Spleen (tissue), 7 donors: Measurements from ENCODE around the gene PRR5L.
A peak's percentile ranks its signal among the peaks of the same experiment; 100 is the strongest.

Experiments used
- CTCF ChIP-seq, 11 experiments: fragments of 200-600 bp in 7 of 11; fragments of 450-650 bp in 4 of 11; sonication (generic) in 4 of 11; IDR thresholded peaks in 8 of 11; conservative IDR thresholded peaks in 3 of 11; 1 replicate in 7 of 11; 2 replicates in 4 of 11; pipeline versions ENCODE4 v1.4.0 to v1.8.0; 2016 to 2021; ENCODE audit warnings: antibody characterized with exemption in 11 of 11, inconsistent platforms in 4 of 11, mild to moderate bottlenecking in 1 of 11
- POLR2A ChIP-seq, 3 donors: fragments of 450-650 bp; IDR thresholded peaks; one replicate each; pipeline ENCODE4 v1.5.1; 2017; ENCODE audit warnings: antibody characterized with exemption in 3 of 3, mild to moderate bottlenecking in 1 of 3
- POLR2AphosphoS5 ChIP-seq, 3 donors: sonication (generic); formaldehyde crosslinking; IDR thresholded peaks; one replicate each; pipeline ENCODE4 v1.5.1; 2017; ENCODE audit warnings: antibody characterized with exemption in 3 of 3
- donor health status: DM: no; HTN: no; CAD: no; lungs with moderate emphysema.
- donor health status: DM: no; HTN: no; CAD: no.
- donor health status: DM: no; HTN: no; CAD: no.

GRCh38 chr11:36292311-36292722, 3.8 kb upstream of the PRR5L start:
- peak; percentile 15 to 80 (median 63) for TF ChIP-seq CTCF (IDR thresholded peaks at IDR 0.05 in 8 of 11, conservative IDR thresholded peaks at IDR 0.05 in 3 of 11)
- no peak for TF ChIP-seq POLR2A (IDR thresholded peaks at IDR 0.05)
- TF ChIP-seq POLR2AphosphoS5 (IDR thresholded peaks at IDR 0.05): no peak
